Tibial nerve (tissue), 4 donors: ENCODE data around the gene CTNNA3.

Source experiments
- EP300 ChIP-seq, 2 donors: sonication (generic); formaldehyde crosslinking; IDR thresholded peaks; one replicate each; pipeline ENCODE4 v1.6.1; 2017; ENCODE audit warnings: antibody characterized with exemption in 2 of 2, mild to moderate bottlenecking in 1 of 2
- TF ChIP-seq, protein P1 (sequence below), 5 experiments: fragments of 200-600 bp in 3 of 5; fragments of 450-650 bp in 2 of 5; sonication (generic) in 3 of 5; IDR thresholded peaks; one replicate each; pipeline ENCODE4 v1.5.1; 2016 to 2019; ENCODE audit warnings: antibody characterized with exemption in 5 of 5, mild to moderate bottlenecking in 3 of 5, moderate library complexity in 2 of 5

GRCh38 chr10:67095531-67095930, 600.5 kb downstream of the CTNNA3 start:
- no peak for TF ChIP-seq EP300 (IDR thresholded peaks at IDR 0.05)
- TF ChIP-seq, protein P1, sequence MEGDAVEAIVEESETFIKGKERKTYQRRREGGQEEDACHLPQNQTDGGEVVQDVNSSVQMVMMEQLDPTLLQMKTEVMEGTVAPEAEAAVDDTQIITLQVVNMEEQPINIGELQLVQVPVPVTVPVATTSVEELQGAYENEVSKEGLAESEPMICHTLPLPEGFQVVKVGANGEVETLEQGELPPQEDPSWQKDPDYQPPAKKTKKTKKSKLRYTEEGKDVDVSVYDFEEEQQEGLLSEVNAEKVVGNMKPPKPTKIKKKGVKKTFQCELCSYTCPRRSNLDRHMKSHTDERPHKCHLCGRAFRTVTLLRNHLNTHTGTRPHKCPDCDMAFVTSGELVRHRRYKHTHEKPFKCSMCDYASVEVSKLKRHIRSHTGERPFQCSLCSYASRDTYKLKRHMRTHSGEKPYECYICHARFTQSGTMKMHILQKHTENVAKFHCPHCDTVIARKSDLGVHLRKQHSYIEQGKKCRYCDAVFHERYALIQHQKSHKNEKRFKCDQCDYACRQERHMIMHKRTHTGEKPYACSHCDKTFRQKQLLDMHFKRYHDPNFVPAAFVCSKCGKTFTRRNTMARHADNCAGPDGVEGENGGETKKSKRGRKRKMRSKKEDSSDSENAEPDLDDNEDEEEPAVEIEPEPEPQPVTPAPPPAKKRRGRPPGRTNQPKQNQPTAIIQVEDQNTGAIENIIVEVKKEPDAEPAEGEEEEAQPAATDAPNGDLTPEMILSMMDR (IDR thresholded peaks at IDR 0.05): no peak
